NCI-H1930 (cell line): ENCODE data around the gene BAIAP2L2.

Experiments
- DNase-seq, 2 experiments: peaks; one replicate each; lab custom pipeline; 2025; lab: John Stamatoyannopoulos, UW

The BAIAP2L2 gene

DNA sequence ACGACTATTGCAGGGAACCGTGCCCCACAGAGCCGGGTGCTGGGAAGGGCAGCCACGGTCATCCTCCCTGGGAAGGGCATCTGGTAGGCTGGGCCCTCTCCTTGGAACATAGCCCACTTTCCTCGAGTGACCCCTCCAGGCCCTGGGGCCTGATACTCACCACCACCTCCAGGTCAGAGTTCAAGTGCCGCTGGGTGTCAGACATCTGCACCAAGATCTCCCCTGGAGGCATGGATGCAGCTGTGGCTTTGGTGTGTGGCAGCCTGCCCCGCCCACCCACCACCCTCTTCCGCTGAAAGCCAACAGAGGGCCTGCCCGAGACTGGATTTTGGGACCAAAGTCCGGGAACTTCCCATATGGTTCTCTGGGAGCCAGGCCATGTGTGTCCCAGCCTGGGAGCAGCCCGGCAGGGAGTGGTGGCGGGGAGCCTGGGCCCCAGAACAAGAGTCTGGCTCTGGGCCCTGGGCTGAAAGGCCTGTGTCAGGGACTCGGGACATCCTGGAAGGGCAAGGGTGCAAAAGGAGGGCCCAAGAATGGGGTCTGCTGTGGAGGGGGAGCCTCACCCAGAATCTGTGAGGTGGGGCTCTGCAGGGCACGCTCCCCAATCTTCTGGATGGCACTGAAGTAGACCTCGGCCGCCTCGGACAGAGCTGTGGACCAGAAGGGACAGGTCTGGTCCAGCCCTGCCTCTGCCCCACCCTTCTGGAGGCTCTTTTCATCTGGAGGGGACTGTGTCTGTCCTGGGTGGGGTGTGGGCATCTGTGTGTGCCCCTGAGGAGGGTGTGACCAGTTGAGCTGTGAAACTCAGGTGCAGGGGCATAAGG lies 2.6 kb downstream of the BAIAP2L2 start:
- DNase-seq: no peak

DNA sequence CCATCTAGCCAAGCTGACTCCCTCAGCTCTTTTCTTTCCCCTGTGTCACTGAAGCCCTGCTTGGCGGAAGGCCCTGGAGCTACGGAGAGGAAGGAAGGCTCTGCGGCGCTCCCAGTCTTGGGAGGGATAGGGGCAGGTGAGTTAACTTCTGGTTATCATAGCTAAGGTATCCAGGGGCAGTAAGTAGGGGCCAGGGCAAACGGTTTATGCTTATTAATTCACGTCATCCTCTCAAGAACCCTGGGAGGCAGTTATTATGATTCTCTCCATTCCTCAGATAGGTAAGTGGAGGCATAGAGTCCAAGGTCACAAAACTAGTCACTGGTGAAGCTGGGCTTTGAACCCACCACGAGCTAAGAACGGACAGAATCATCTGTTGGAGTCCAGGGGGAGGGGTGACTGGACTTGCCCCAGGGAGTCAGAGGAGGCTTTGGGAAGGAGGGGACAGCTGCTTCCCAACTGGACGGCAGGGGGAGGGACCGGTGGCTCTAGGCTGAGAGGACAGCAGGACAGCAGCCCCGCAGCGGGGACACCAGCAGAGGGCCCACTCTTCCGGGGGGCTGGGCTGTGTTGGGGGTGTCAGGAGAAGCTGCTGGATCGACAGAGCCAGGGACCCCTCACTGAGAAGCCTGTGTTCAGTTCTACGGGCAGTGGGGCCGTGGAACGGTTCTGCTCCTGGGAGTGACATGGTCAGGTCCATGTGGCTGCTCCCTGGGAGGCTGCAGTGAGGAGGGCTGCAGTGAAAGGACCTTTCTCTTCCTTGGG lies 3.5 kb downstream of the BAIAP2L2 start:
- no peak for DNase-seq

- no peak for DNase-seq
These were observed 6.4 kb downstream of the BAIAP2L2 start for GRCh38 chr22:38104084-38104483.

DNA sequence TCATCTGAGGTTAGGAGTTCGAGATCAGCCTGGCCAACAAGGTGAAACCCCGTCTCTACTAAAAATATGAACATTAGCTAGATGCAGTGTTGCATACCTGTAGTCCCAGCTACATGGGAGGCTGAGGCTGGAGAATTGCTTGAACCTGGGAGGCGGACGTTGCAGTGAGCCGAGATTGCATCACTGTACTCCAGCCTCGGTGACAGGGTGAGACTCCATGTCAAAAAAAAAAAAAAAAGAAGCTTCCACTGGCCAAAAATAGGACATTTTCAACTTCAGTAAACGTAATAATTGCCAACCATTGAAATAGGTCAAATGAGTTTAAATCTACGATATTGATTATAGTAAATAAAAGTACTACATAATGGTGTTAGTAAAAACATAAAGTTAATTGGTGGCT lies 6.8 kb downstream of the BAIAP2L2 start:
- DNase-seq: no peak

GRCh38 chr22:38098410-38099249 lies 11.9 kb downstream of the BAIAP2L2 start:
- DNase-seq: no peak

- DNase-seq: no peak
These were observed 12.7 kb downstream of the BAIAP2L2 start for GRCh38 chr22:38097557-38098409.

GRCh38 chr22:38097058-38097457 lies 13.4 kb downstream of the BAIAP2L2 start:
- DNase-seq: no peak

DNA sequence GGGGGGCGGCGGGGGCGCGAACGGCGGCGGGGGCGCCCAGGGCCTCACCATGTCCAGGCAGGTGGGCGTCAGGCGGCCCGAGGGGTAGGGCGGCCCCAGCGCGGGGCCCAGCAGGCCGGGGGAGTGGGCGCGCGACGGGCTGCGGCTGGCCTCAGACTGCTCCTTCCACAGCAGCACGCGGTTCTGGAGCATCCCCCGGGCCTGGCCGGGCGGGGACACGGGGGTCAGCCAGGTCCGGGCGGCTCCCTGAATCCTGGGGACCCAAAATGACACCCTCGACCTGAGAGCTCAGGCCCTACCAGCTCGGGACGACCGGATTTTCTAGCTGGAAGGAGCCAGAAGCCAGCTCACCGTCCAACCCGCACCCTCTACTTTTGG lies 21.0 kb downstream of the BAIAP2L2 start:
- no peak for DNase-seq

DNA sequence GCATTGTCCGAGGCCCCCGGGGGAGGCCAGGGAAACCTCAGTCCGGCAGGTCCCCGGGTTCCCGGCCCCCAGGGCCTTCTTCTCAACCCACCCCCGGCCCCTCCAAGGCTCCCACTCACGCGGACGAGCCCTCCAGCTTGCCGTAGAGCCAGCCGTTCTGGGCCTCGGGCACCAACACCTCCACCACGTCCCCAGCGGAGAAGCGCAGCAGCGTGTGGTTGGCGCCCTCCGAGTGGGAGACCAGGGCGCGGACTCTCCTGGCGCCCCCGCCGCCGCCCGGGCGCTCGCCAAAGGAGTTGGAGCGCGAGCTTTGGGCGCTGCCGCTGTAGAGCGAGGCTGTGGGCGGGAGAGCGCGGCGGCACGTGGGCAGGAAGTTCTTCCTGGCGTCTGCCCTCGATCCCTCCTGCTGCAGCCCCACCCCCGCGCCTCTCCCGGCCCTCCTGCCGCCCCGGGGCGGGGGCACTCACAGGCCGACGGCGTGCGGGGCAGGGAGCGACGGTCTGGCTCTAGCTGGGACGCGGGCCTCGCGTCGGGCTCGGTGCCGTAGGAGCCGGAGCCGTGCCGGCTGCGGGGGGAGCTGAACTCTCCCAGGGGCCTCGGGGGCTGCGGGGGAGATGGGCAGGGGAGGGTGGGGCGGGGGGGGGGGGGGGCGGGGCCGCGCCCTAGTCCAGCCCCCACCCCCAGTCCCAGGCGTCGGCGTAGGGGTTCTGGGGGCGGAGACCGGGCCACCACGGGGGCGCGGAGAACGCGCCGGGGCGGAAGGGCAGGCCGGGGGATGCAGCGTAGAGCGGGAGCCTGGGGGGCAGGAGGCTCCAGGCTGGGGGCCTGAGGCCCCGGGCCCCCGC lies 21.6 kb downstream of the BAIAP2L2 start:
- DNase-seq: no peak

DNA sequence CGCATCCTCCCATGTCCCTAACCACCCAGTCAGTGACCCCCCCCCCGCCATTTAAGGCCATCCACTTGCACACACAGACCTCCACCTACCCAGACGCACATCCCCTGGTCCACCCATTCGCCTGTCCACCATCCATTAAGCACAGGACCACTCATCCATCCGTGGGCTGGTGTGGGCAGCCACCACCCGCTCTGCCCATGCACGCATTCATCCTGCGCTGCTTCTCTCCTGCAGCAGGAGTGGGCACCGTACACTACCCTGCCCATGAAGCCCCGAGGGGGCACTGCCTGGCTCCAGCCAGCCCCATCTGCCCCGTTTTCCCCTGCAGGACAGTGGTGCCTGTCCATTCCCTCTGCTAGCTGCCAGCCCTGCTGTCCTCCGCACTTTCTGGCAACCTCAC lies 22.6 kb downstream of the BAIAP2L2 start:
- no peak for DNase-seq

- no peak for DNase-seq
These were observed 23.5 kb downstream of the BAIAP2L2 start for GRCh38 chr22:38086942-38087341.

DNA sequence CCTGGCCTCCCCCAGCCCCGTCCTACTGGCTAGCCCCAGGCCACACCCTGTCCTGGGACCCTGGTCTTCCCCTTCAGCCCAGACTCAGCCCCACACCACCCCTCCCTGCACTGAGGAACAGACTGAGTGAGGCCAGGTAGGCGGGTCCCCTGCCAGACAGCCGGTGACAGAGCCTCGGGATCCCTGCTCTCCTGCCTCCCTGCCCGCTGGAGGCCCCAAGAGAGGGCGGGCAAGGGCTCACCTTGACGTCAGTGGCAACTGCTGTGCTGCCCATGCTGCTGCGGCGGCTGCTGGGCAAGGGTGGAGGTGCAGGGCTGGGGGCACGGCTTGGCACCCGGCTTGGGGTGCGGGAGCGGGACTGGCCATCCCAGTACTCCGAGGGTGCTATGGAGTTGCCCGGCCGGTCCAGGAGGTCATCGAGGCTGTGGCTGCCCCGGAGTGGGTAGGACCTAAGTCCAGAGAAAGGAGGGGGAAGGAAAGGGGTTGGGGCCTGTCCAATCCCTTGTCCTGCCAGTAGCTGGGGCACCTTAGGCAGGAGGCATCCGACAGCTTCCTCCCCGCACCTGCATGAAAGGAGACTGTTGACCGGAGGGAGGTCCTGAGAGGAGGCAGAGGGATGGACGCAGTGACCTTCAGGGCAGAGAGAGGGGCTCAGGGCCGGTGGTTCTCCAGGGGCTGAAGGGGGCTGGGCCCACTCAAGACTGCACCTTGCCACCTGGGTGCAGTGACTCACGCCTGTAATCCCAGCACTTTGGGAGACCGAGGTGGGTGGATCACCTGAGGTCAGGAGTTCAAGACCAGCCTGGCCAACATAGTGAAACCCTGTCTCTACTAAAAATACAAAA lies 24.3 kb downstream of the BAIAP2L2 start:
- DNase-seq: no peak

DNA sequence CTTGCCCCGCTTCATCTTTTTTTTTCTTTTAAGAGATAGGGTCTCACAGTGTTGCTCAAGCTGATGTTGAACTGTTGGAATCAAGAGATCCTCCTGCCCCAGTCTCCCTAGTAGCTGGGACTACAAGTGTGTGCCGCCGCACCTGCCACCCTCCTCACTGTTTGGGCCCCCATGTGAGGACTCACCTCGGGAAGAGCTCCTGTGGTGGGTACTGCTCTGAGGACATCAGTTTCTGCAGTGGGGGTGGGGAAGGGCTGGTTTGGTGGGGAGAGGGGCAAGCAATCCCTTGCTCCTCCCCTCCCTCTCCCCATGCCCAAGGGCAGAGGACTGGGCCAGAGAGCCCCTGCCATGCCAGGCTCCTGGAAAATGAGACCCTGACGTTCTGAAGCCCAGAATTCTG lies 25.0 kb downstream of the BAIAP2L2 start:
- DNase-seq: no peak

DNA sequence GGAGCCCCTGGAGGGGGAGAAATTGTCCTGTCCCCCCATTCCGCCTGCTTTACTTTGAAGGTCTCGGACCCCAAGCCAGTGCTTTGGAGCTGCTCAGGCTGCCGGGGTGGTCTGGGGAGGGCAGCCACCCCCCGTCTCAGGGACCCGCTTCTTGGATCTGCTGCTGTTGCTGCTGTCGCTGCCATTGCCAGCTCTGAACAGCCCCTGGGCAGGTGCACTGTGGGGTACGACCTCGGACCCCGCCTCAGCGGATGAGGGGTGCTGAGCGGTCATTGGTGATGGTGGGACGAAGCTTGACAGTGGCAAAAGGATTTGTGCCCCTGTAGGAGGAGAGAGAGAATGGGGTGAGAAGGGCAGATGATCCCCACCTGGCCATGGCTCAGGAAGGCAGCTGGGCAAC lies 25.4 kb downstream of the BAIAP2L2 start:
- DNase-seq: no peak

GRCh38 chr22:38083931-38084631 lies 26.4 kb downstream of the BAIAP2L2 start, which contains the start of gene SLC16A8:
Gene SLC16A8 (minus strand): TSS chr22:38084184. CDS start chr22:38082873, 1,311 bp downstream.
- no peak for DNase-seq

- no peak for DNase-seq
These were observed 27.3 kb downstream of the BAIAP2L2 start for GRCh38 chr22:38082986-38083710.

- no peak for DNase-seq
These were observed 28.3 kb downstream of the BAIAP2L2 start for GRCh38 chr22:38081941-38082828.
